GM12864 (cell line): ENCODE measurements around the gene MYT1.

Experiments used
- DNase-seq: peaks from one replicate; pipeline ENCODE4 v3.0.0-alpha.2; 2011; ENCODE audit warnings: low read depth
- H3K4me3 ChIP-seq: 2 replicates; pipeline ENCODE4 v1.5.1; 2011; ENCODE audit warnings: mild to moderate bottlenecking, low read depth, low read length, control low read depth
- CTCF ChIP-seq: IDR thresholded peaks from 2 replicates; pipeline ENCODE4 v1.5.1; 2011; ENCODE audit warnings: low read depth, mild to moderate bottlenecking, moderate library complexity, low read length, control low read depth, inconsistent platforms; ENCODE audit errors: missing control alignments

Gene MYT1

GRCh38 chr20:64160526-64161355, 3.5 kb upstream of the MYT1 start:
- H3K4me3 ChIP-seq: no peak overlapping the region
- DNase-seq: no peak
- TF ChIP-seq CTCF: no peak

GRCh38 chr20:64161356-64162238, 2.7 kb upstream of the MYT1 start:
- H3K4me3 ChIP-seq: no peak overlapping the region
- DNase-seq: no peak
- no peak for TF ChIP-seq CTCF

- no peak overlapping the region for H3K4me3 ChIP-seq
- no peak for DNase-seq
- no peak for TF ChIP-seq CTCF
Observed at GRCh38 chr20:64162239-64162910, 1.9 kb upstream of the MYT1 start.

- no peak for DNase-seq
- no peak overlapping the region for H3K4me3 ChIP-seq
- TF ChIP-seq CTCF: no peak
Observed at GRCh38 chr20:64163776-64164122, 503 bp upstream of the MYT1 start.

GRCh38 chr20:64165866-64166600, 1.8 kb downstream of the MYT1 start:
- no peak for DNase-seq
- H3K4me3 ChIP-seq: no peak overlapping the region
- no peak for TF ChIP-seq CTCF
